GM23248 (cell line): Measurements from ENCODE around the gene ABHD12.

Source experiments
- EZH2 ChIP-seq: fragments of 200-600 bp; sonication (generic); IDR thresholded peaks from 2 replicates; pipeline ENCODE4 v1.6.1; 2018; ENCODE audit warnings: antibody characterized with exemption, mild to moderate bottlenecking; ENCODE audit not compliant: insufficient read depth, poor library complexity, severe bottlenecking
- EZH2phosphoT487 ChIP-seq: fragments of 200-600 bp; sonication (generic); IDR thresholded peaks from 2 replicates; pipeline ENCODE4 v1.6.1; 2018; ENCODE audit warnings: antibody characterized with exemption, moderate library complexity, mild to moderate bottlenecking, low read depth; ENCODE audit not compliant: insufficient read depth

DNA sequence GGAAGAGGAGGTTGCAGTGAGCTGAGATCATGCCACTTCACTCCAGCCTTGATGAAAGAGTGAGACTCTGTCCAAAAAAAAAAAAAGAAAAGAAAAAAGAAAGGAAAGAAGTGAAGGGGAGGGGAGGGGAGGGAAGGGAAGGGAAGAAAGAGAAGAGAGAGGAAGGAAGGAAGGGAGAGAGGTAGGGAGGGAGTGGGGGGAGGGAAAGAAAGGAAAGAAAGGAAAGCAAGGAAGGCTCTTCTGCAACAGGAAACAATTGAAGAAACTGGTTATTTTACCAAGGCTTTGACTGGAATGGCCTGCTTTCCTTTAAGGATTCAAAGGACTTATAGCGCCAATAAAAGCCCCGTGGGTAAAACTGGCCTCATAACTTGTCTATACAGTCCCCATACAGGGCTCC, 64.6 kb downstream of the ABHD12 start:
- TF ChIP-seq EZH2 (no peak), EZH2phosphoT487 (no peak)
